LHCN-M2 (cell line): ENCODE measurements around the gene ZSCAN10. TPM values are rescaled to one million over a fixed set of nuclear protein-coding genes. Genes with fewer than 3 reads are reported as not detected.
"Not testable (repeated sequence)": the region's sequence is repeated elsewhere in the genome, so short reads cannot be mapped to it uniquely, and the experiment has no call there.

Experiments
- DNase-seq: peaks from one replicate; pipeline ENCODE4 v3.0.0-alpha.2; 2012; ENCODE audit warnings: low read depth
- polyA plus RNA-seq: library from polyadenylated mRNA; unstranded; fragments of >200 nt; gene quantifications from one replicate; pipeline ENCODE4 v1.2.1, GENCODE V29; 2012; ENCODE audit warnings: missing spikeins
- total RNA-seq: library from RNA; depleted of rRNA; stranded (reverse); fragments of >200 nt; gene quantifications from 2 replicates; pipeline ENCODE4 v1.2.3, GENCODE V29; 2014; rRNA removed

The ZSCAN10 gene
- not detected in 2 replicates for total RNA-seq
- polyA plus RNA-seq: not detected

GRCh38 chr16:3098459-3099394, at the start of gene ZSCAN10:
TSS of gene ZSCAN10 (minus strand) at chr16:3099294. CDS start at chr16:3092937, 6,357 bp downstream.
- no peak for DNase-seq

GRCh38 chr16:3148256-3149192, 49.4 kb upstream of the ZSCAN10 start:
- no peak for DNase-seq

GRCh38 chr16:3147757-3148104, 48.6 kb upstream of the ZSCAN10 start:
- no peak for DNase-seq

- no peak for DNase-seq
Measured at GRCh38 chr16:3147046-3147756, 48.1 kb upstream of the ZSCAN10 start.

GRCh38 chr16:3145660-3146059, 46.6 kb upstream of the ZSCAN10 start:
- DNase-seq: no peak

GRCh38 chr16:3145151-3145550, 46.1 kb upstream of the ZSCAN10 start:
- DNase-seq: no peak

GRCh38 chr16:3144321-3144983, 45.4 kb upstream of the ZSCAN10 start:
- DNase-seq: no peak

GRCh38 chr16:3143598-3144320, 44.7 kb upstream of the ZSCAN10 start:
- DNase-seq: no peak

- no peak for DNase-seq
Measured at GRCh38 chr16:3143189-3143588, 44.1 kb upstream of the ZSCAN10 start.

- no peak for DNase-seq
Measured at GRCh38 chr16:3142770-3143169, 43.7 kb upstream of the ZSCAN10 start.

GRCh38 chr16:3142327-3142726, 43.2 kb upstream of the ZSCAN10 start:
- no peak for DNase-seq

- DNase-seq: no peak
Measured at GRCh38 chr16:3141781-3142311, 42.8 kb upstream of the ZSCAN10 start.

GRCh38 chr16:3140603-3141427, 41.7 kb upstream of the ZSCAN10 start:
- no peak for DNase-seq

GRCh38 chr16:3139561-3139960, 40.5 kb upstream of the ZSCAN10 start:
- not testable (repeated sequence) for DNase-seq

GRCh38 chr16:3138823-3139426, 39.8 kb upstream of the ZSCAN10 start:
- DNase-seq: no peak

- DNase-seq: no peak
Measured at GRCh38 chr16:3138342-3138741, 39.2 kb upstream of the ZSCAN10 start.

- DNase-seq: no peak
Measured at GRCh38 chr16:3137267-3137666, 38.2 kb upstream of the ZSCAN10 start.

- no peak for DNase-seq
Measured at GRCh38 chr16:3135126-3135715, 36.1 kb upstream of the ZSCAN10 start.
